GM13977 (cell line): ENCODE data around the gene TNFSF13.

Source experiments
- DNase-seq: peaks from one replicate; pipeline ENCODE4 v3.0.0; 2012; ENCODE audit warnings: low spot score
- in situ Hi-C: fragments of 300-500 bp; cut with MboI; formaldehyde crosslinking; loops from one replicate; pipeline ENCODE4 v1.12.0; 2022; ENCODE audit warnings: low sequenced_read_pairs, low pct_unique_long_range_greater_than_20kb, mixed read lengths, inconsistent platforms; ENCODE audit not compliant: unreplicated experiment
- TF ChIP-seq, protein P1 (sequence below): IDR thresholded peaks from 2 replicates; pipeline ENCODE4 v1.5.1; 2012; ENCODE audit warnings: mild to moderate bottlenecking, control low read depth; ENCODE audit not compliant: insufficient read depth; ENCODE audit errors: extremely low read depth, missing control alignments

Gene TNFSF13

DNA sequence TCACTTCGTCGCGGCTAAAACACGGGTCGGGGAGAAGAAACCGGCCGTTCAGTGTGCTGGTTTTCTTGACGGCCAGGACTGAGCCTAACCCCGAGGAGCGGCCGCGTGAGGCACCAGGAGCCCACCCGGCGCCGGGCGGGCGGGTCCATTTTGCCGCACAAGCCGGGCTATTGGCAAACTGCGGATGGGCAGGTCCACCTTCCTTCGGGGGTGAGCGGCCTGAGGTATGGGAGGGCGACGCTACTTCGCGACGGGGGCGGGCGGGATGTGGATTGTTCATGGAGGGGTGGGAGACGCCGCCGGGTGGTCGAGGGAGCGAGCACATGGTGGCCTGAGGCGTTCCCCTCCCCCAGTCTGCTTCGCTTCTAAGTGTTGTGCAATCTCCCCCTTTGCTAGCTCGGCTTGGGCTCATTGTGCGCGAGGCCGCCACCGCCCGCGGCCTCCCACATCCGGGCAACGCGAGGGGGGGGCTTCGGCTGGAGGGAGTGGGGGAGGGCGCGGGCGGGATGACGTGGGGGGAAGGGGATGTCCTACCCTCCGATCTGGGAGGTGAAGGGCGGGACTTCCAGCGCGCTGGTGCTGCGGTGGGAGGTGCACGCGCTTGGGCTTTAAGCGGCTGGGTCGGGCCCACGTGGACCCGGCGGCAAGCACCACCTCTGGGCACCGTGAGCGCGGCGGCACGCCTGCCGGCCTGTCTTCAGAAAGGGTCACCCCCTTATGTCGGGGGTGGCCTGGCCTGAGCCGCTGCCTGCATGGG, 15.0 kb downstream of the TNFSF13 start:
- in situ Hi-C loops, result loop anchor here (25.0 kb wide), 1 partner anchor 211 kb away; the partner anchor contains the start of genes KCTD11 and TMEM95
- peak; percentile 94 for DNase-seq
- TF ChIP-seq, protein P1, sequence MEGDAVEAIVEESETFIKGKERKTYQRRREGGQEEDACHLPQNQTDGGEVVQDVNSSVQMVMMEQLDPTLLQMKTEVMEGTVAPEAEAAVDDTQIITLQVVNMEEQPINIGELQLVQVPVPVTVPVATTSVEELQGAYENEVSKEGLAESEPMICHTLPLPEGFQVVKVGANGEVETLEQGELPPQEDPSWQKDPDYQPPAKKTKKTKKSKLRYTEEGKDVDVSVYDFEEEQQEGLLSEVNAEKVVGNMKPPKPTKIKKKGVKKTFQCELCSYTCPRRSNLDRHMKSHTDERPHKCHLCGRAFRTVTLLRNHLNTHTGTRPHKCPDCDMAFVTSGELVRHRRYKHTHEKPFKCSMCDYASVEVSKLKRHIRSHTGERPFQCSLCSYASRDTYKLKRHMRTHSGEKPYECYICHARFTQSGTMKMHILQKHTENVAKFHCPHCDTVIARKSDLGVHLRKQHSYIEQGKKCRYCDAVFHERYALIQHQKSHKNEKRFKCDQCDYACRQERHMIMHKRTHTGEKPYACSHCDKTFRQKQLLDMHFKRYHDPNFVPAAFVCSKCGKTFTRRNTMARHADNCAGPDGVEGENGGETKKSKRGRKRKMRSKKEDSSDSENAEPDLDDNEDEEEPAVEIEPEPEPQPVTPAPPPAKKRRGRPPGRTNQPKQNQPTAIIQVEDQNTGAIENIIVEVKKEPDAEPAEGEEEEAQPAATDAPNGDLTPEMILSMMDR, result no peak

DNA sequence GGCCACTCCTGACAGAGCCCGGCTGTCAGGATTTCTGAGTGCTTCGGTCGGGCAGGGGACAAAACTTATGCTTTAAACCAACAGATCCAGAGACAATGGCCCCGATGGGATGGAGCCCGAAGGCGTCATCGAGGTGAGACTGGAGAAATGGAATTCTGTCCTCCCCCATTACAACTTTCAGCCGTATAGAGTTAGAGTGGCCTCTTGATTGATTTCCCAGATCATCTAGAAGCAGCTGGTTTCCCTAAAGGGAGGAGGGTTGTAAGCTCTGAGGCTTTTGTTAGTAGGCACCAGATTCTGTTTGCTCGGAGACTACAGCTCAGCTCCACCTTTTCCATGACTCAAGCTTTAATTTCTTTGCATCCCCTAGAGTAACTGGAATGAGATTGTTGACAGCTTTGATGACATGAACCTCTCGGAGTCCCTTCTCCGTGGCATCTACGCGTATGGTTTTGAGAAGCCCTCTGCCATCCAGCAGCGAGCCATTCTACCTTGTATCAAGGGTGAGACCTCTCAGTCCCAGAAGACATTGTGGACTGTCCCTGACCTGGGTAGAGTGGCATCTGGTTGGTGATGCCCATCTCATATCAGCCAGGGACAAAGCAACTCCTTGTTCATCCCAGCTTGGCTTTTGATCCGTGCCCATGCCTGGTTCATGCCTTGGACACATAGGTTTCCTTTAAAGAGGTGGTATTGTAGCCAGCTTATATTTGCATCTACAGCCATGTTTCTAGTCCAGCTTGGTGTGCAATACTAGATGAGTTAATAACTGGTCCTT, 15.8 kb downstream of the TNFSF13 start:
- TF ChIP-seq, protein P1, result no peak
- DNase-seq, result no peak
- in situ Hi-C loops, result loop anchor here (25.0 kb wide), 1 partner anchor 212 kb away; the partner anchor contains the start of genes KCTD11 and TMEM95

DNA sequence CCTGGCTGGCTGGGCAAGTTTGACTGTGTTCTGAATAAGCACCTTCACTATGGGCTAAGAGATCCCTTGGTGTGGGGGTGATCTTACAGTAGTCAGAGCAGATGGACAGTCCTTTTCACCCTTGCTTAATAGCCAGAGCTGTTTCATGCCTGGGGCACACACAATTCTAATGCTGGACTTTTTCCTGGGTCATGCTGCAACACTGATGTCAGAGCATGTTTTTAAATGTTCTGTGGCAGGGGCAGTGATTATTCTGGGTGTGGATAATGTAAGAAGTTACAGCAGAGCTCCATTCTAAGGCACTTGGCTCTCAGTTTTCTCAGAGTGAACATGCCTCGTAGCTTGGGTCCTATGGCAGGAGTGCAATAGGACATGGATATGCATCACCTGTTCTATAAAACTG, 16.9 kb downstream of the TNFSF13 start:
- in situ Hi-C loops, result no loop called here
- no peak for DNase-seq

DNA sequence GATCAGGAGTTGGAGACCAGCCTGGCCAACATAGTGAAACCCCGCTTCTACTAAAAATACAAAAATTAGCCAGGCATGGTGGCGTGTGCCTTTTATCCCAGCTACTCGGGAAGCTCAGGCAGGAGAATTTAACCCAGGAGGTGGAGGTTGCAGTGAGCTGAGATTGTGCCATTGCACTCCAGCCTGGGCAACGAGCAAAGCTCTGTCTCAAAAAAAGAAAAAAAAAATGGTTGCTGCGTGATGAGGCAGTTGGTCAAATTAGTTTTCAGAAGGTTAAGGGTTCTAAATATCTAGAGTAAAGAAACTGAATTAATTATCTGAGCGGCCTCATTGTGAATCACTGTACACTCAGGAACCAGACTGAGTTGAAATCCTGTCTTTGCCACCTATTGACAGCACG, 17.4 kb downstream of the TNFSF13 start:
- TF ChIP-seq, protein P1, result no peak
- in situ Hi-C loops, result no loop called here
- DNase-seq, result no peak

More for the DNA sequence above, 16.9 kb downstream of the TNFSF13 start:
- TF ChIP-seq, protein P1, result no peak

DNA sequence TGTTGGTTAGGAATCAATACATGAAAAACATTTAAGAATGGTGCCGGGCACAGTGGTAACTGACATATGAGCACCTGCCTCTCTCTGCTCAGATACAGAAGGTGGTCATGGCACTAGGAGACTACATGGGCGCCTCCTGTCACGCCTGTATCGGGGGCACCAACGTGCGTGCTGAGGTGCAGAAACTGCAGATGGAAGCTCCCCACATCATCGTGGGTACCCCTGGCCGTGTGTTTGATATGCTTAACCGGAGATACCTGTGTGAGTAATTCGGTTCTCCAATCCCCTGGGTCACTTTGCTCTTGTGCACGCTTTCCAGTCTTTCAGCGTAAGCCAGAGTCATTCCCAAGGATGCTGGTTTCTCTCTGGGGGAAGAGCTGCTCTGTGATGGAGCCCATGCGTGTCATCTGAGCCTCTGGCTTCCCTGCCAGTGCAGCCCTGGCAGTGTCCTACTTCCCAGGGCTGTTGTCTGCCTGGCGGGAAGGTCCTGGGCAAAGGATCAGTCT, 17.9 kb downstream of the TNFSF13 start:
- DNase-seq, result no peak
- in situ Hi-C loops, result no loop called here
- TF ChIP-seq, protein P1, result no peak

DNA sequence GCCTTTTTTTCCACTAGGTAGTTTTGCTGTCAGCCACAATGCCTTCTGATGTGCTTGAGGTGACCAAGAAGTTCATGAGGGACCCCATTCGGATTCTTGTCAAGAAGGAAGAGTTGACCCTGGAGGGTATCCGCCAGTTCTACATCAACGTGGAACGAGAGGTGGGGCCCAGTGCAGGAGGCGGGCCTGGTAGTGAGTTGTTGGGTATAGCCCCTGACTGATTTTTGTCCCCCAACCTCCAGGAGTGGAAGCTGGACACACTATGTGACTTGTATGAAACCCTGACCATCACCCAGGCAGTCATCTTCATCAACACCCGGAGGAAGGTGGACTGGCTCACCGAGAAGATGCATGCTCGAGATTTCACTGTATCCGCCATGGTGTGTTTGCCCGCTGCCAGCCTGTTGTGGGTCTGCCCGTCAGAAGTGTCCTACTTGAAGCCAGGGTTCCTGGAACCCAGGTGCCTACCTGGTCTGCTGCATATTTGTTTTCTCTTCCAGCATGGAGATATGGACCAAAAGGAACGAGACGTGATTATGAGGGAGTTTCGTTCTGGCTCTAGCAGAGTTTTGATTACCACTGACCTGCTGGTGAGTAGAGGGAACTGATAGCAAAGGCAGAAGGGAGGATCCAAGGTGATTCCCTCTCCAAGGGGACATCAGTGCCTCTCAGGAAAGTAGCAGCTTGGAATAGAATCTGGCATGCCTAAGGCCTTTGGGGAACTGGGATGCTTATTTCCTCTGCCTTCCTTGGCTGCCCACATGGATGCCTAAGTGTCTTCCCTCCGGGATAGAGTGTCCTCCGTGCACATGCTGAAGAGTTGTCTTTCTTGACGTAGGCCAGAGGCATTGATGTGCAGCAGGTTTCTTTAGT, 19.0 kb downstream of the TNFSF13 start:
- TF ChIP-seq, protein P1, result no peak
- in situ Hi-C loops, result no loop called here
- no peak for DNase-seq
